Suppressor macrophage treated with lipopolysaccharide for 1 hour (primary cell): ENCODE measurements around the gene EVI5.
"Not testable (repeated sequence)": the region's sequence is repeated elsewhere in the genome, so short reads cannot be mapped to it uniquely, and the experiment has no call there.

Experiments
- DNase-seq, 3 donors: peaks; one replicate each; pipeline ENCODE4 v3.0.0-alpha.2; 2020 to 2022

EVI5 gene

DNA sequence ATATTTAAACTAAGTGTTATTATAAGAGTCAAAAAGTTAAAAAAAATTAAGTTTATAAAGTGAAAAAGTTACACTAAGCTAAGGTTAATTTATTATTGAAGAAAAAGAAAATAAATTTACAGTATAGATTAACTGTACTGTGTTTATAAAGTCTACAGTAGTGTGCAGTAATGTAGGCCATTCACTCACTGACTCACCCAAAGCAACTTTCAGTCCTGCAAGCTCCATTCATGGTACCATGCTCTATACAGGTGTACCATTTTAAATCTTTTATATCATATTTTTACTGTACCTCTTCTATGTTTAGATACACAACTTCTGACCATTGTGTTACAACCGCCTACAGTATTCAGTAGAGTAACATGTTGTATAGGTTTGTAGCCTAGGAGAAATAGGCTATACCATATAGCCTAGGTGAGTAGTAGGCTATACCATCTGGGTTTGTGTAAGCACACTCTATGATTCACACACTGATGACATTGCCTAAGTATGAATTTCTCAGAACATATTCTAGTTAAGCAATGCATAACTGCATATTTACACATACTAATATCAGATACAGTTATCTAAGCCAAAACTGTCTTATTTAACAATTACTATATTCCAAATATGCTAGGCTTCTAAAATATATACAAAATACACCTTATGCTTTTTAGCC, 217.6 kb downstream of the EVI5 start:
- DNase-seq: peak in 1 of 3 donors; percentile 10

GRCh38 chr1:92563457-92564216, 221.3 kb downstream of the EVI5 start:
- peak; percentile 10 to 39 (median 30) for DNase-seq

- no peak for DNase-seq
These were observed 228.6 kb downstream of the EVI5 start for GRCh38 chr1:92556350-92556749.

DNA sequence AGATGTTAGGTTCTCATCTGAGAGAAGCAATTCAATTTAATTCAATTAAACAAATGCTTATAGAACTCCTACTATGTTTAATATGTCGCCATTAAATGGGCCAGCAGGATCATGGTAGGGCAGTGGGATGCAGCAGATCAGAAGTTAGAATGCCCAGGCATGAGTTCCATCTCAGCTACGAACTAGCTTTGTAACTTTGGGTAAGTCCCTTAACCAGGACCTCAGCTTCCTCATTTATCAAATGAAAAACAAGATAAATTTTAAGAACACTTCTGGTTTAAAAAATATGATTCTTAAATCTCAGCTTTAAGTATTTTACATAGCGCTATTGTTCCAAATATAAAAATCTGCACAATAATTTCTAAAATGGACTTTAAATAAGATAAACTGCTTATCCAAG, 230.7 kb downstream of the EVI5 start:
- peak in 2 of 3 donors; percentile 4 to 10 for DNase-seq

GRCh38 chr1:92551916-92552315, 233.0 kb downstream of the EVI5 start:
- no peak for DNase-seq

GRCh38 chr1:92544756-92545165, 240.1 kb downstream of the EVI5 start:
- no peak for DNase-seq

DNA sequence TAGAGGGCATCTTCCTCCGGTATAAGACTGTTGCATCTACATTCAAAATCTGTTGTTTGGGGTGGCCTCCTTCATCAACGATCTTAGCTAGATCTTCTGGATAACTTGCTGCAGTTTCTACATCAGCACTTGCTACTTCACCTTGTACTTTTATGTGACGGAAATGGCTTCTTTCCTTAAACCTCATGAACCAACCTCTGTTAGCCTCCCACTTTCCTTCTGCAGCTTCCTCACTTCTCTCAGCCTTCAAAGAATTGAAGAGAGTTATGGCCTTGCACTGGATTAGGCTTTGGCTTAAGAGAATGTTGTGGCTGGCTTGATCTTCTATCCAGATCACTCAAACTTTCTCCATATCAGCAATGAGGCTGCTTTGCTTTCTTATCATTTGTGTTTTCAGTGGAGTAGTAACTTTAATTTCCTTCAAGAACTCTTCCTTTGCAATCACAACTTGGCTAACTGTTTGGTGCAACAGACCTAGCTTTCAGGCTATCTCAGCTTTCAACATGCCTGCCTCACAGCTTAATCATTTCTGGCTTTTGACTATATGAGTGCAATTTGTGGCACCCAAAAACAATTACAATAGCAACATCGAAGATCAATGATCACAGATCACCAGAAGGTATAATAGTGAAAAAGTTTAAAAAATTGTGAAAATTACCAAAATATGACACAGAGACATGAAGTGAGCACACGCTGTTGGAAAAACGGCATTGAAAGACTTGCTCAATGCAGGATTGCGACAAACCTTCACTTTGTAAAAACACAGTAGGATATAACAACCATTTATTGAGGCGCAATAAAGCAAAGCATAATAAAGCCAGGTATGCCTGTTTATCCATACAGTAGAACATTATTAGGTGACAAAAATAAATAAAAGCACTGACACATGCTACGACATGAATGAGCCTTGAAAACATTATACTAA, 241.5 kb downstream of the EVI5 start:
- DNase-seq: no peak

DNA sequence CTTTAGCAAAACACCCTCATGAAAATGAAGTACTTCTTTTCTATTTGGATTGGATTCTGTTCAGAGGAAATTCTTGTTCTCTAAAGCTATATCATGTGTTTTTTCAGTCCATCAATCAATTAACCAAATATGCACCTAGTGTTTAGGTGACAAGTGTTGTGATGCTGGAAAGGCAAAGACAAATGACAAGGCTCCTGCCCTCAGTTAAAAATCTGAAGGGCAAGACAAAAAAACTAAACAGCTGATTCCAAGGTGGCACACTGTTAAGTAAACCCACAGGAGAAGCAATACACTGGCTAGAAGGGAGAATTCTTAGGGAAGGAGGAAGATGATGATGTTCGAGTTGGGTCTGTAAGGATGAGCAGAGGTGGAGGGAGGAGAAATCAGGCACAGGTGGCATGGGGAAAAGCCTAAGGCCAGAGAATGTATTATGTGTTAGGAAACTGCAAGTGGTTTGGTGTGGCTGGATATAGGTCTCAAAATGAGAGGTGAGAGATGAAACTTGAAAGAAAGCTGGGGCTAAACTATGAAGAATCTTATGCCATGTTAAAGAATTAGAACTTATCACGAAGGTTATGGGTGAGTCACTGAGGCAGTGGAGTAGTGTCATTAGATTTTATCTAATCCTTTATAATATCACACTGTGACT, 246.4 kb downstream of the EVI5 start:
- DNase-seq: no peak

DNA sequence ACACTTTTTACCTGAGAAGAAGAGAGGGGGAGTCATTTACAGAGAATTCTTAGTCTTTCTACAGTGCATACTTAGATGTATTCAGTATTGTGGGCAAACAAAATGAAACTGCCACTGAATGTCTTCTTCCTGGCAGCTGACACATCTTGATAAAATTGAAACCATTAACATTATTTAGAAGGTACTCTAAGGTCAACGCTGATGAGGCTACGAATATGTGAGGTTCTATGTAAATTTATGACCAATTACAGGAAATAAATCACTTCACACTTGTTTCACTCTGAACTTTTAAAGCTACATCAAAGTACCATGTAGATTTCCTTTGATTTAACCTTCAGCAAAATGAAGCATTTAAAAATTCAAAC, 246.9 kb downstream of the EVI5 start:
- DNase-seq: peak; percentile 3 to 25 (median 14)

GRCh38 chr1:92536980-92537884, 247.7 kb downstream of the EVI5 start:
- peak; percentile 51 to 79 (median 62) for DNase-seq

DNA sequence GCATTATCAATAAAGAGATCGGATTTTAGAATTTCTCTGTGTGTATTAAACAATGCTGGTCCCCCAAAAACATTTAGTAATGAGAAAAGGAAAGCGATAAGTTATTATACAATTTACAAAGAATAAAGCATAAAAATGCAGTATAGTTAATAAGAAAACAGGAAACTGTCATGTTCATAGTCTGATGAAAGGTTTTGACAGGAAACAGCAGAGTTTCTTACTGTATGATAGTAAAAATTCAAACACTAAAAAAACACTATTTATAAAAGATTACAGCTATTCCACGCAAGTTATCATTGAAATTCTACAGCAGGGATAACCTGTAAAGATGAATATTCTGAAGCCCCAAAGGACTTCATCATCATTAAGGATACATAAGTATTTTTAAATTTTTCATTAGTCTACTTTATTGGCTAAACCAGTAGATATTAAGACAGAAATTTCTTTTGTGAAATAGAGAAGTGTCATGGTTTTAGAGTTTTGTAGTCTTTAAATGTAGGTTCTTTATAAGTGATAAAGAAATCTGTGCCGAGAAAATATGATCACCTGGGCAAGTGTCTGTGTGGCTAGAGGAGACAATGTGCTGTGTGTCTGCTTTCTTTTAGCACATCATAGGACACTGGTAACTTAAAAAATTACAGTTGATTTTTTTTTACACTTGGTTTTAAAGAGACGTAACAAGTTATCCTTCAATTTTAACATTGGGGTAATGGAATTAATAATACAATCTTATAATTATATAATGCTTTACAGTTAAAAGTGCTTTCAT, 248.5 kb downstream of the EVI5 start:
- DNase-seq: no peak

DNA sequence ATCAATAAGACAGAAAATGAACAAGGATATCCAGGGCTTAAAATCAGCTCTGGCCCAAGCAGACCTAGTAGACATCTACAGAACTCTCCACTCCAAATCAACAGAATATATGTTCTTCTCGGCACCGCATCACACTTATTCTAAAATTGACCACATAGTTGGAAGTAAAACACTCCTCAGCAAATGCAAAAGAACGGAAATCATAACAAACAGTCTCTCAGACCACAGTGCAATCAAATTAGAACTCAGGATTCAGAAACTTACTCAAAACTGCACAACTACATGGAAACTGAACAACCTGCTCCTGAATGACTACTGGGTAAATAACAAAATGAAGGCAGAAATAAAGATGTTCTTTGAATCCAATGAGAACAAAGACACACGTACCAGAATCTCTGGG, 252.5 kb downstream of the EVI5 start:
- not testable (repeated sequence) for DNase-seq

- DNase-seq: not testable (repeated sequence)
These were observed 253.0 kb downstream of the EVI5 start for GRCh38 chr1:92531939-92532338.

GRCh38 chr1:92527670-92528069, 257.2 kb downstream of the EVI5 start:
- no peak for DNase-seq

DNA sequence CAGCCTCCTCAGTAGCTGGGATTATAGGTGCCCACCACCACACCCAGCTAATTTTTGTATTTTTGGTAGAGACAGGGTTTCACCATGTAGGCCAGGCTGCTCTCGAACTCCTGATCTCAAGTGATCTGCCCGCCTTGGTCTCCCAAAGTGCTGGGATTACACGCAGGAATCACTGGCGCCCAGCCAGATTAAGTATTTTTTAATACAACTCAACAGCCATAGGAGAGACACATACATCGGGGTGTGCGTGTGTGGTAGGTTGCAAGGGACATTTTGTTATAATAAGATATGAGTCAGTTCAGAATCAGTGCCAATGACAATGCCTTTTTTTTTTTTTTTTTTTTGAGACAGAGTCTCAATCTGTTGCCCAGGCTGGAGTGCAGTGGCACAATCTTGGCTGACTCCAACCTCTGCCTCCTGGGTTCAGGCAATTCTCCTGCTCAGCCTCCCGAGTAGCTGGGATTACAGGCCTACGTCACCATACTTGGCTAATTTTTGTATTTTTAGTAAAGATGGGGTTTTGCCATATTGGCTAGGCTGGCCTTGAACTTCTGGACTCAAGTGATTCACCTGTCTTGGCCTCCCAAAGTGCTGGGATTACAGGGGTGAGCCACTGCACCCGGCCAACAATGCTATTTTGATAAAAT, 259.8 kb downstream of the EVI5 start:
- DNase-seq: not testable (repeated sequence)

DNA sequence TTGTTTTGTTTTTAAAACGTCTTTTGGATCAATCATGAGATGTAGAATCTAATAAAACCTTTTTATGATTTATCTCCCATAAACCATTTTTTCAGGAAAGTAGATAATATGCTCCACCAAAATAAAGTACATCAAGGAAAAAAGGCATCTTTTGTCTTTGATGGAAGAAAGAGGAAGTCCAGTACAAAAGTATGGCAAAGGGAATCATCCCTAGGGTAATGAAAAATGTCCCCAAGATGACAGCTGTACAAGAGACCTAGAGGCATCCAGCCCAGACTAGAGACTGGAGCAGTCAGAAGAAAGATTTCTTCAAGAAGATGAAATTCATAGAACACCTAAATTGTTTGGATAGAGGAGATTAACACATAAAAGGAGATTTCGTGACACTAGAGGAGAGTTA, 265.9 kb downstream of the EVI5 start:
- DNase-seq: no peak

- no peak for DNase-seq
These were observed 268.3 kb downstream of the EVI5 start for GRCh38 chr1:92516574-92516973.

- DNase-seq: no peak
These were observed 269.1 kb downstream of the EVI5 start for GRCh38 chr1:92515796-92516201.

GRCh38 chr1:92511541-92511940, 273.4 kb downstream of the EVI5 start:
- no peak for DNase-seq

DNA sequence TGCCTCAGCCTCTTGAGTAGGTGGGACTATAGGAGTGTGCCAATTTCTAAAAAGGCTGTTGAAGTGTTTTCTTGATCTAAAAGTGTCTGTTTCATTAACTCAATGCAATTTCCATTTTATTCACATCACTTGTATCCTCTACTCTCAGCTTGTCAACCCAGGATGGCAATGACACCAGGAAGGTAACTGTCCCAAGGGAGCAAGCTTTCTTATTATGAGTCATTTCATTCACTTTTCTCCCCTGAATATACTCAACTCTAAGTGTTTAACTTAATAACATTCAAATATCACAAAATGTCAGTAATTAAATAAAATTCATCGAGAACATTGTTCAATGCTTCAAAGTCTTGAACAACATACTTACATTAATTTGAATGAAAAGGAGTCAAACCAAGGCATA, 275.3 kb downstream of the EVI5 start:
- no peak for DNase-seq
